Right forelimb (tissue), 1 donor: ENCODE results near the gene SH2D3C.
A peak's percentile ranks its signal among the peaks of the same experiment; 100 is the strongest.

Experiments used
- DNase-seq: peaks from one replicate; pipeline ENCODE4 v3.0.0-alpha.2; 2018

The SH2D3C gene

GRCh38 chr9:127738666-127739065 is 39.8 kb downstream of the SH2D3C start:
- DNase-seq: no peak

GRCh38 chr9:127735530-127736185 is 42.8 kb downstream of the SH2D3C start:
- DNase-seq: no peak

- peak; percentile 99 for DNase-seq
These were observed 43.5 kb downstream of the SH2D3C start, which contains the start of gene TOR2A for GRCh38 chr9:127734747-127735529. TOR2A (minus strand) TSS chr9:127735294; CDS start chr9:127735270, 24 bp downstream.

GRCh38 chr9:127734247-127734746 is 44.2 kb downstream of the SH2D3C start:
- DNase-seq: no peak

- DNase-seq: no peak
These were observed 44.9 kb downstream of the SH2D3C start for GRCh38 chr9:127733614-127734013.

- no peak for DNase-seq
These were observed 46.0 kb downstream of the SH2D3C start for GRCh38 chr9:127732444-127732843.

- DNase-seq: no peak
These were observed 46.5 kb downstream of the SH2D3C start for GRCh38 chr9:127731938-127732337.

- DNase-seq: no peak
These were observed 47.6 kb downstream of the SH2D3C start for GRCh38 chr9:127730799-127731410.

- DNase-seq: no peak
These were observed 48.2 kb downstream of the SH2D3C start for GRCh38 chr9:127730262-127730661.

GRCh38 chr9:127729522-127730256 is 48.8 kb downstream of the SH2D3C start:
- DNase-seq: no peak

GRCh38 chr9:127728808-127729207 is 49.7 kb downstream of the SH2D3C start:
- no peak for DNase-seq

GRCh38 chr9:127726871-127727270 is 51.6 kb downstream of the SH2D3C start:
- no peak for DNase-seq

GRCh38 chr9:127724012-127724411 is 54.5 kb downstream of the SH2D3C start:
- no peak for DNase-seq

GRCh38 chr9:127723444-127723843 is 55.0 kb downstream of the SH2D3C start:
- no peak for DNase-seq

- DNase-seq: no peak
These were observed 55.5 kb downstream of the SH2D3C start for GRCh38 chr9:127723013-127723412.

GRCh38 chr9:127722055-127722745 is 56.3 kb downstream of the SH2D3C start:
- no peak for DNase-seq

- no peak for DNase-seq
These were observed 57.1 kb downstream of the SH2D3C start for GRCh38 chr9:127721391-127721821.

GRCh38 chr9:127720865-127721227 is 57.6 kb downstream of the SH2D3C start:
- no peak for DNase-seq

GRCh38 chr9:127720031-127720864 is 58.2 kb downstream of the SH2D3C start:
- DNase-seq: no peak

GRCh38 chr9:127717766-127718165 is 60.7 kb downstream of the SH2D3C start:
- no peak for DNase-seq

- no peak for DNase-seq
These were observed 62.1 kb downstream of the SH2D3C start for GRCh38 chr9:127716412-127716811.
